ENCODE data around the gene SLC1A7. TPM values are rescaled to one million over a fixed set of nuclear protein-coding genes. Genes with fewer than 3 reads are reported as not detected.

The SLC1A7 gene
- total and polyA plus RNA-seq, 2 of the 13 experiments (the other 11 are each of a cell fraction or from before 2014, with no cell fraction given), result 0.04 to 2.0 TPM

DNA sequence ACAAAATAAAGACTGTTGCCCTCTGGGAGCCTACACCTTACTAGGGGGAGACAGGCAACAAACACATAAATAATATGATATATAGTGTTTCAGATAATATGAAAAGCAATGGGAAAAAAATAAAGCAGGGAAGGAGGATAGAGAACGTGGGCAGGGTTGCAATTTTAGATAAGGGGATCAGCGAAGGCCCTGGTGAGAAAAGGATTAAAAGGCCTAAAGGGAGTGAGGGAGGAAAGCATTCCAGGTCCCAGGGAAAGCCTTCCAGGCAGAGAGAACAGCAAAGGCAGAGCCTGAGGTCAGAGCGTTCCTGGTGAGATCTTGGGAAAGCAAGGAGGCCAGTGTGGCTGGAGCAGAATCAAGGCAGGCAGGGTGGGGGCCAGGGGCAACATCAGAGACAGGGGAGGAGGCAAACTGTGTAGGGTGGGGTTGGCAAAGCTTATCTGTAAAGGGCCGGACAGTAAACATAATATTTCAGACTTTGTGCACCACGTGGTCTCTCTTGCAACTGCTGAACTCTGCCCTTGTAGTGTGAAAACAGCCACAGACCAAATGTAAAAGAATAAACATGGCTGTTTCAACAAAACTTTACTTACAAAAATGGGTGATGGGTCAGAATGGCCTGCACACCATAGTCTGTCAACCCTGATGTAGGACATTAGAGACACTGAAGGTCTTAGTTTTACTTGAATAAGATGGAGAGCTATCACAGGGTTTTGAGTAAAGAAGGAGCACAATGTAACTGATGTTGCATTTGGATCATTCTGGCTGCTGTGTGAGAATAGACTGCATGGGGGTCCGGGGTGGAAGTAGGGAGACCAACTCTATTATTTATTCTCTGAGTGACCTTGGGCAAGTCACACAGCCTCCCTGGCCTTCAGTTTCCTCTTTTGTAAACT lies 40.9 kb upstream of the SLC1A7 start (continued):
- TF ChIP-seq, protein P1, sequence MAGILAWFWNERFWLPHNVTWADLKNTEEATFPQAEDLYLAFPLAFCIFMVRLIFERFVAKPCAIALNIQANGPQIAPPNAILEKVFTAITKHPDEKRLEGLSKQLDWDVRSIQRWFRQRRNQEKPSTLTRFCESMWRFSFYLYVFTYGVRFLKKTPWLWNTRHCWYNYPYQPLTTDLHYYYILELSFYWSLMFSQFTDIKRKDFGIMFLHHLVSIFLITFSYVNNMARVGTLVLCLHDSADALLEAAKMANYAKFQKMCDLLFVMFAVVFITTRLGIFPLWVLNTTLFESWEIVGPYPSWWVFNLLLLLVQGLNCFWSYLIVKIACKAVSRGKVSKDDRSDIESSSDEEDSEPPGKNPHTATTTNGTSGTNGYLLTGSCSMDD (CRISPR knock-in tag; IDR thresholded peaks at IDR 0.05), result no peak
- no peak for TF ChIP-seq NR3C1 (CRISPR knock-in tag; IDR thresholded peaks at IDR 0.05)
- TF ChIP-seq AHR (CRISPR knock-in tag; IDR thresholded peaks at IDR 0.05), result no peak
- no peak for TF ChIP-seq ZNF446 (CRISPR knock-in tag; IDR thresholded peaks at IDR 0.05)
- no peak; the same call in 1 of the 2 replicates for TF ChIP-seq ZKSCAN8 (CRISPR knock-in tag; IDR thresholded peaks at IDR 0.05; ENCODE audit: borderline replicate concordance)
- TF ChIP-seq RNF2 (conservative IDR thresholded peaks at IDR 0.05; ENCODE audit: low read depth), result no peak
- no peak for TF ChIP-seq CENPT (CRISPR knock-in tag; IDR thresholded peaks at IDR 0.05; ENCODE audit: low read depth)
- TF ChIP-seq RFX5 (IDR thresholded peaks at IDR 0.05; ENCODE audit: low read depth, low read length), result no peak
- TF ChIP-seq, protein P2, sequence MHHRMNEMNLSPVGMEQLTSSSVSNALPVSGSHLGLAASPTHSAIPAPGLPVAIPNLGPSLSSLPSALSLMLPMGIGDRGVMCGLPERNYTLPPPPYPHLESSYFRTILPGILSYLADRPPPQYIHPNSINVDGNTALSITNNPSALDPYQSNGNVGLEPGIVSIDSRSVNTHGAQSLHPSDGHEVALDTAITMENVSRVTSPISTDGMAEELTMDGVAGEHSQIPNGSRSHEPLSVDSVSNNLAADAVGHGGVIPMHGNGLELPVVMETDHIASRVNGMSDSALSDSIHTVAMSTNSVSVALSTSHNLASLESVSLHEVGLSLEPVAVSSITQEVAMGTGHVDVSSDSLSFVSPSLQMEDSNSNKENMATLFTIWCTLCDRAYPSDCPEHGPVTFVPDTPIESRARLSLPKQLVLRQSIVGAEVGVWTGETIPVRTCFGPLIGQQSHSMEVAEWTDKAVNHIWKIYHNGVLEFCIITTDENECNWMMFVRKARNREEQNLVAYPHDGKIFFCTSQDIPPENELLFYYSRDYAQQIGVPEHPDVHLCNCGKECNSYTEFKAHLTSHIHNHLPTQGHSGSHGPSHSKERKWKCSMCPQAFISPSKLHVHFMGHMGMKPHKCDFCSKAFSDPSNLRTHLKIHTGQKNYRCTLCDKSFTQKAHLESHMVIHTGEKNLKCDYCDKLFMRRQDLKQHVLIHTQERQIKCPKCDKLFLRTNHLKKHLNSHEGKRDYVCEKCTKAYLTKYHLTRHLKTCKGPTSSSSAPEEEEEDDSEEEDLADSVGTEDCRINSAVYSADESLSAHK (CRISPR knock-in tag; IDR thresholded peaks at IDR 0.05; ENCODE audit: borderline replicate concordance), result no peak
- peak; percentile 87 for TF ChIP-seq ZNF232 (CRISPR knock-in tag; IDR thresholded peaks at IDR 0.05; ENCODE audit: borderline replicate concordance)
- TF ChIP-seq, protein P3, sequence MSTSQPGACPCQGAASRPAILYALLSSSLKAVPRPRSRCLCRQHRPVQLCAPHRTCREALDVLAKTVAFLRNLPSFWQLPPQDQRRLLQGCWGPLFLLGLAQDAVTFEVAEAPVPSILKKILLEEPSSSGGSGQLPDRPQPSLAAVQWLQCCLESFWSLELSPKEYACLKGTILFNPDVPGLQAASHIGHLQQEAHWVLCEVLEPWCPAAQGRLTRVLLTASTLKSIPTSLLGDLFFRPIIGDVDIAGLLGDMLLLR (CRISPR knock-in tag; IDR thresholded peaks at IDR 0.05), result no peak
- TF ChIP-seq MZF1 (CRISPR knock-in tag; IDR thresholded peaks at IDR 0.05; ENCODE audit: borderline replicate concordance), result no peak
- no peak for TF ChIP-seq ZNF337 (CRISPR knock-in tag; IDR thresholded peaks at IDR 0.05; ENCODE audit: borderline replicate concordance, low read depth)
- peak; percentile 99 for TF ChIP-seq FOXO1 (CRISPR knock-in tag; IDR thresholded peaks at IDR 0.05)
- no peak for TF ChIP-seq ZSCAN22 (CRISPR knock-in tag; IDR thresholded peaks at IDR 0.05)
- TF ChIP-seq SALL2 (CRISPR knock-in tag; IDR thresholded peaks at IDR 0.05), result peak; percentile 81; the same call in 1 of the 2 replicates
- TF ChIP-seq MLLT10 (CRISPR knock-in tag; IDR thresholded peaks at IDR 0.05), result no peak
- TF ChIP-seq ZNF644 (CRISPR knock-in tag; IDR thresholded peaks at IDR 0.05; ENCODE audit: low read depth), result peak; percentile 58; the same call in 1 of the 2 replicates
- TF ChIP-seq, protein P4, sequence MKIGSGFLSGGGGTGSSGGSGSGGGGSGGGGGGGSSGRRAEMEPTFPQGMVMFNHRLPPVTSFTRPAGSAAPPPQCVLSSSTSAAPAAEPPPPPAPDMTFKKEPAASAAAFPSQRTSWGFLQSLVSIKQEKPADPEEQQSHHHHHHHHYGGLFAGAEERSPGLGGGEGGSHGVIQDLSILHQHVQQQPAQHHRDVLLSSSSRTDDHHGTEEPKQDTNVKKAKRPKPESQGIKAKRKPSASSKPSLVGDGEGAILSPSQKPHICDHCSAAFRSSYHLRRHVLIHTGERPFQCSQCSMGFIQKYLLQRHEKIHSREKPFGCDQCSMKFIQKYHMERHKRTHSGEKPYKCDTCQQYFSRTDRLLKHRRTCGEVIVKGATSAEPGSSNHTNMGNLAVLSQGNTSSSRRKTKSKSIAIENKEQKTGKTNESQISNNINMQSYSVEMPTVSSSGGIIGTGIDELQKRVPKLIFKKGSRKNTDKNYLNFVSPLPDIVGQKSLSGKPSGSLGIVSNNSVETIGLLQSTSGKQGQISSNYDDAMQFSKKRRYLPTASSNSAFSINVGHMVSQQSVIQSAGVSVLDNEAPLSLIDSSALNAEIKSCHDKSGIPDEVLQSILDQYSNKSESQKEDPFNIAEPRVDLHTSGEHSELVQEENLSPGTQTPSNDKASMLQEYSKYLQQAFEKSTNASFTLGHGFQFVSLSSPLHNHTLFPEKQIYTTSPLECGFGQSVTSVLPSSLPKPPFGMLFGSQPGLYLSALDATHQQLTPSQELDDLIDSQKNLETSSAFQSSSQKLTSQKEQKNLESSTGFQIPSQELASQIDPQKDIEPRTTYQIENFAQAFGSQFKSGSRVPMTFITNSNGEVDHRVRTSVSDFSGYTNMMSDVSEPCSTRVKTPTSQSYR (CRISPR knock-in tag; IDR thresholded peaks at IDR 0.05; ENCODE audit: borderline replicate concordance), result peak; percentile 56; the same call in 1 of the 2 replicates

Measured in HepG2 (cell line).